NOMO-1 treated with dmso at 0.1 percent for 144 hours (cell line): ENCODE results near the gene PGK1.

Source experiments
- DNase-seq: peaks from one replicate; lab custom pipeline; 2025; ENCODE audit not compliant: unreplicated experiment; lab: John Stamatoyannopoulos, UW

Gene PGK1

DNA sequence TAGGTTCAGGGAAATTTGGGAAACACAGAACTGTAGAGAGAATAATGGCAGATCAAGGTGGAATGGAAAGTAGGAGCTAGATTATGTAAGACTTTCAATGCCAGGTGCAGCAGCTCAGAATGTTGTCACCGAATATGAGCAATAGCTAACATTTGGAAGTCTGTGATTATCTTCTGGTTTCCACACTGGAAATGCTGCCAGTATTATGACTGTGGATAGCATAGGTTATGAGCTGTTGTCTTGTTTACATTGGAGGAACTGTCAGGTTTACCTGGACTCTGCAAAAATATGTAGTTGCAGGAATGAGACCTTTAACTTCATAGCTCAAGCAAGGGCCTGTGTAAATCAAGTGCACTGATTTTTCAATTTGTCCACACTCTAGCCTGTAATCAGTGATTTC, 61.4 kb downstream of the PGK1 start:
- DNase-seq = no peak

GRCh38 chrX:78168065-78168464, 64.0 kb downstream of the PGK1 start:
- DNase-seq = no peak
